Caki2 (cell line): ENCODE results near the gene CD7. TPM values are rescaled to one million over a fixed set of nuclear protein-coding genes. Genes with fewer than 3 reads are reported as not detected.

Source experiments
- DNase-seq: peaks from one replicate; pipeline ENCODE4 v3.0.0-alpha.2; 2015; ENCODE audit warnings: low read depth
- in situ Hi-C: cut with HindIII; loops from 2 replicates; pipeline ENCODE4 v1.10.0; 2016; ENCODE audit warnings: low sequenced_read_pairs, low pct_unique_long_range_greater_than_20kb, mixed read lengths
- total RNA-seq: library from RNA; depleted of rRNA; stranded (reverse); fragments of >200 nt; shearing (Covaris generic); gene quantifications from 2 replicates; pipeline ENCODE4 v1.2.3, GENCODE V29; 2014; ENCODE audit warnings: low replicate concordance

CD7 gene
- total RNA-seq, 1 experiment from 2014 or later, result not detected

DNA sequence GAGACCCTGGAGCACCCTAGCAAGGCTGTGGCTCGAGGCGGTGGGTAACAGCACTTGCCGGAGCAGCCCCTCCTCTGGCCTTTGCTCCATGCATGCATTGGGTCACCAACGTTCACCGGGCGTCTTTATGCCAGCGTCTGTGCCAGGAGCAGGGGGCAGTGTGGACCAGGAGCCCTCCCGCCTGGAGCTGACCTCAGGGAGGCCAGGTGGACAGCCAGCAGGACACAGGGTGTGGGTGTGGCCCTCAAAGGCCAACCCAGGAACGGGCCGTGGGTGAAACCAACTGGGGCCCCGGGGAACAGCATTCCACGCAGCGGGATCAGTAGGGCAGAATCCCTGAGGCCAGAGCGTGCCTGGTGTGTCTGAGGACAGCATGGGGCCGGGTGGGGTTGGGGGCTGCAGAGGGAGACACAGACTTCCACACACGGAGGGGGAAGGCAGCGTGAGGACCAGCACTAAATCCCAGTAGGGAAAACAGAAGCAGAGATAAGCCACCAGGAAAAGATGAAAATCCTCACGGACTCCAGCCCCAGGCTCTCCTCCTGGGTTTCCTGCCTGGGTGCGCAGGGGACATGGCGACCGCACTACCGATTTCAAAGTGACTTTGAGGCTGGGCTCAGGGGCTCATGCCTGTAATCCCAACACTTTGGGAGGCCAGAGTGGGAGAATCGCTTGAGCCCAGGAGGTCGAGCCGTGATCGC, 2.9 kb upstream of the CD7 start:
- in situ Hi-C loops, result no loop called here
- DNase-seq, result no peak

GRCh38 chr17:82319619-82320062, 2.2 kb upstream of the CD7 start:
- in situ Hi-C loops, result no loop called here
- no peak for DNase-seq

- in situ Hi-C loops, result no loop called here
- no peak for DNase-seq
Measured at GRCh38 chr17:82318772-82319606, 1.6 kb upstream of the CD7 start.

DNA sequence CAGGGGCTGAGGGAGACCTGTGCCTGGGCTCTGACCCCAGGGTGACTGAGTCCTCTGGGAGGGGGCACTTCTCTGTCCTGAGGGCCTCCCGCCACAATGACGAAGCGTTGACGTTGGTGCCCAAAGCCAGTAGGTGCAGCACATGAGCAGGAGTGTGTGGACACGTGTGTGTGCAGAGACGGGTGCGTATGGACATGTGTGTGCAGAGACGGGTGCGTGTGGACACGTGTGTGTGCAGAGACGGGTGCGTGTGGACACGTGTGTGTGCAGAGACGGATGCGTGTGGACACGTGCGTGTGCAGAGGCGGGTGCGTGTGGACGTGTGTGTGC, 726 bp upstream of the CD7 start:
- in situ Hi-C loops, result no loop called here
- DNase-seq, result no peak

DNA sequence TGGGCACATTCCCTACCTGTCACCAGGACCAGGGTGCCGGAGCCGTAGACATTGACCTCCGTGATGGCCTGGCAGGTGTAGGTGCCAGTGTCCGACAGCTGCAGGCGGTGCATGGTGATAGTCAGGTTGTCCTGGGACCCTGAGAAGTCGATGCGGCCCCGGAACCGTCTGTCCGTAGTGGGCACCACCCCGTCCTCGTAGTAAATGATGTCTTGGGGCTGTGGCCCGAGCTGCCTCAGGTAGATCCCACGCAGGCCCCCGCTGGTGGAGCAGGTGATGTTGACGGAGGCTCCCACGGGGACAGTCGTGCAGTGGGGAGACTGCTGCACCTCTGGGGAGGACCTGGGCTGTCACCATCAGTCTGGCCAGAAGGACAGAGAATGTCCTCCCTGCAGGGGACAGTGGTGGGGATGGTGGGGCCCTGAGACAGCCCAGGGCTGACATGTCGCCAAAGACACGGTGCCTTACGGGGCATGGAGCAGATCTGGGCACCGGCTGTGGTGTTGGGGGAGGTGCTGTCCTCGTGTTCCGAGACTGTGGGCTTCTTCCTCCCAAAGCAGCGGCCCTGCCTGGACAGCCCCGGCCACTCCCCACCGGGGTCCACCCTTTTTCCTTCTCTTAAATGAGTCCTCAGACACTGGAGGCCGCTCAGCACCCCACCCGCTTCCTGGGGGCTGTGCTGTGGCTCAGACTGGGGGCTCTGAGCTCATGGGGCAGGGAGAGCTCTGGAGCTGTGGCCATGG, 586 bp downstream of the CD7 start:
- in situ Hi-C loops, result no loop called here
- DNase-seq, result no peak

DNA sequence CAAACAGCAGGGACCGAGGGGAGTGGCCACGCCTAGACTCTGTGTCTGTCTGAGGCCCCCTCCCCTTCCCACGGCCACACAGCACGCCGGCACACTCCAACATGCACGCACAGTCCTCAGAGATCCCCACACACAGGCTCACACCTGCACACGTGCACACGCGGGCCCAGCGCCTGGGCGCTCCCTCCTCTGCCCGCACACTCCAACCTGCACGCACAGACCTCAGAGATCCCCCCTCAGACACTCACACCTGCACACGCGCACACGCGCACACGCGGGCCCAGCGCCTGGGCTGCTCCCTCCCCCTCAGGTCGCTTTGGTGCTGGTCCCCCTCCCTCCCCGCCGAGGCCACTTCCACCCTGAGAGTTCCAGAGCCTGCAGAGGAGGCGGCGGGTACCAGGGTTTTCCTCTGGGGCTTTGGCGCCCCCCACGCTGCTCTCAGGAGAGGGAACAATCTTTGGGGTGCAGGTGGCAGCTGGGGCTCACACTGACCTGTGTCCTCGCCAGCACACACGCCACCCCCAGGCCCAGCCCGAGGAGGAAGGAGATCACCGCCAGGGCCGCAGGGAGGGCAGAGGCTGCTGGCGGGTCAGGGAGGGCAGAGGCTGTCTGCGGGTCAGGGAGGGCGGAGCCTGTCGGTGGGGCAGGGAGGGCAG, 1.6 kb downstream of the CD7 start:
- DNase-seq, result no peak
- in situ Hi-C loops, result no loop called here

GRCh38 chr17:82314727-82315605, 2.4 kb downstream of the CD7 start:
- in situ Hi-C loops, result no loop called here
- DNase-seq, result no peak

- no peak for DNase-seq
- in situ Hi-C loops, result no loop called here
Measured at GRCh38 chr17:82314012-82314726, 3.2 kb downstream of the CD7 start.

DNA sequence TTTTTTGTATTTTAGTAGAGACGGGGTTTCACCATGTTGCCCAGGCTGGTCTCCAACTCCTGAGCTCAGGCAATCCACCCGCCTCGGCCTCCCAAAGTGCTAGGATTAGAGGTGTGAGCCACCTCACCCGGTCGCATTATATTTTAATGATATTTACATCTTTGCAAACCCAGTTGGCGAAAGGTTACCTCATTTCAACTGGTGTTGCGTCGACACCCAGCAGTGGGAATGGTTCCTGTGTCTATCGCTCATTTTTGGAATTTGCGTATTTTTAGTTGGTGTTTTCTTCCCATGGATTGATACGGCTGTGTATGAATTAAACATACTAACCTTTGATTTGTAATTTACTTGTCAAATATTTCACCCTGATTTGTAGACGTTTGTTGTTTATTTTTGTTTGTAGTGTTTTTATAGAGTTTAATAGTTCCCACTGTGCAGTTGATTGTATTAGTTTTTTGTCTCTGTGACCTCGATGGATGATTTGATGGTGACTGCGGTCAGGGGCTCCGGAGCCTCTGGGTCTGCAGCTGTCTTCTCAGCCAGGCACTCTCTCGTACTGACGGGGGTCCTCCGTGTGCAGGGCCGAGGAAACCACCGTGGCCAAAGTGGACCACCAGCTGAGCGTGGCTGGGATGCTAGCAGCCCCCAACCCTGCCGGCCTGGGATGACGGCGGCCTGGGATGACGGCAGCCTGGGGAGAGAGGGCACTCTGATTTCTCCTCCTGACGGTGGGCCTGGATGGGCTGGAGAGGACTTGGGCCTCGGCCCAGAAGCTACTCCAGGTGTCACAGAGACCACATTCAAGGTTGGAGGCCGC, 4.0 kb downstream of the CD7 start:
- in situ Hi-C loops, result no loop called here
- DNase-seq, result no peak

DNA sequence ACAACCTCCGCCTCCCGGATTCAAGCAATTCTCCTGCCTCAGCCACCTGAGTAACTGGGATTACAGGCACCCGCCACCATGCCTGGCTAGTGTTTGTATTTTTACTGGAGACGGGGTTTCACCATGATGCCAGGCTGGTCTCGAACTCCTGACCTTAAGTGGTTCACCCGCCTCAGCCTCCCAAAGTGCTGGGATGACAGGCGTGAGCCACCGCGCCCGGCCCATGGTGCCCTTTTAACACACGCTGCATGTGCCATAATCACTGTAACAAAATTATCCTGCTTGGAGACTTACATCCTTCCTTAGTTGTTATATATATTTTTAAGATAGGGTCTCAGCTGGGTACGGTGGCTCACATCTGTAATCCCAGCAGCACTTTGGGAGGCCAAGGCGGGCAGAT, 5.4 kb downstream of the CD7 start:
- DNase-seq, result no peak
- in situ Hi-C loops, result no loop called here

DNA sequence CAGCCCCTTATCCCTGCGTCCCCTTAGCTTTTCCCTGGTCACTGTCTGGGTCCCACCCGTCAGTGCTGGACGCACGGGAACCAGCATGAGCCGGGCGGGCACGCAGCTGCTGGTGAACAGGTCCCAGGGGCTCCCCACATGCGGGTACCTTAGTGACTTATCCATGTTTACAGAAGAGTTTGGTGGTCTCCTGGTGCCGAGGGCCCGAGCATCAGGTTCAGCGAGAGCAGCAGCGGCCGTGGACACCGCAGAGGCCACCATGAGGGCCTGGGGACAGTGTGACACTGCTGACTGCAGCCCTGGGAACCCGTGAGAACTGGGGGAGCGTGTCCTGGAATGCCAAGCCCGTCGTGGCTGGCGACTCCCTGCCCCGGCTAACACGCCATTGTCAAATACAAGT, 6.5 kb downstream of the CD7 start:
- no peak for DNase-seq
- in situ Hi-C loops, result no loop called here

- in situ Hi-C loops, result no loop called here
- DNase-seq, result no peak
Measured at GRCh38 chr17:82309656-82310570, 7.5 kb downstream of the CD7 start.

DNA sequence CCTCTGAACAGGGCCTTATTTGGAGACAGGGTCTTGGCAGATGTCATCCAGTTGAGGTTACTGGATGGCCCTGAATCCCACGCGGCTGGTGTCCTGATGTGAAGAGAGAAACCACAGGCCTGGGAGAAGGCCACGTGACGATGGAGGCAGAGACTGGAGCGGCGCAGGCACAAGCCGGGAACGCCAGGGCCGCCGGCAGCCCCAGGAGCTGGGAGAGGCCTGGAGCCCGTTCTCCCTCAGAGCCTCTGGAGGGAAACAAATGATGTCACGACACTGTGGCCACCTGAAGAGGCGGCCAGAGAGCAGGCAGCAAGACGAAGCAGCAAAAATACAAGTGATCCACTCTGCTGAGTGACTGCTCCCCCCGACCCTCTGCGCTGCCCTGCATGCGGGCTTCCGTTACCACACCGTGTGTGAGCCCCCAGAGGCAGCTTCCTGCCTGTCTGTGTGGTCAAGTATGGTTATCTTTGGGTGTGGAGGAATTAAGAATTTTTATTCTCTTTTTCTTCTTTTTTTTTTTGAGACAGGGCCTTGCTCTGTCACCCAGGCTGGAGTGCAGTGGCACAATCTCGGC, 11.6 kb downstream of the CD7 start:
- DNase-seq, result no peak
- in situ Hi-C loops, result no loop called here

DNA sequence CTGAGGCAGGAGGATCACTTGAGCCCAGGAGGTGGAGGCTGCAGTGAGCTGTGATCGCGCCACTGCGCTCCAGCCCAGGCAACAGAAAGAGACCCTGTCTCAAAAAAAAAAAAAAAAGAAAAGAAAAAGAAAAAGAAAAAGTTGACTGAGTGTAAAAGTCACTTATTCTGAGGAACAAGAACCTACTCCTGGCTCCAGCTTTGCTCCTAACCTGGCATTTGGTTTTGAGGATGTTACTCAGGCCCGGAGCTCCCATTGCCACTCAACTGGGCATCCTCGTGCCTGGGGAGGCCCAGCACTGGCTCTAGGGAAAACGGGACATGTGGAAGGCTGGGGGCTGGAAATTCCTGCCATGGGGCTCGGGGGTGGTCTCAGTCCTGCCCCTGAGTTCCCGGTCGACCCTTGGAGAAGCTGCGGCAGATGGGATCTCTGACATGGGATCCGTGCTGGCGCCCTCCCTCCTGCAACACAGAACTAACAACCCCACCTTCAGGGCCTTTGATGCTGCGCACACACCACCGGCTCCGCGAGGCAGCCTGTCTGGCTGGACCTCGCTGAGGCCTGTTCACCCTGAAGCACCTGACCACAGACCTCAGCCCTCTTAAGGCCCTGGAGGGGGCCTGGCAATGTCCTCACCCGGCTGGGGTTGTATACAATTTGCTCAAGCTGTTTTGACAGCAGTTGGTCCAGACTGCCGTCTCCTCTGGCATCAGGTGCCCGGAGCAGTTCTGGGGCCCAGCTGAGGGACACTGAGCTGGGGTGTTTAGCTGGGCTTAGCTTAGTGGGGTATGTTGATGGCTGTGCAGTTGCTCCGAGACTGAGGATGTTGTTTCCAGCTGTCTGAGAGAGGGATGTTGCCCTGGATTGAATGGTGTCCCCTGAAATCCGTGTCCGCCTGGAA, 12.3 kb downstream of the CD7 start:
- DNase-seq, result no peak
- in situ Hi-C loops, result no loop called here
